GM04504 (cell line): ENCODE measurements around the gene CAPN15.
"Not testable (repeated sequence)": the region's sequence is repeated elsewhere in the genome, so short reads cannot be mapped to it uniquely, and the experiment has no call there.

Source experiments
- DNase-seq: peaks from one replicate; pipeline ENCODE4 v3.0.0-alpha.2; 2012; ENCODE audit warnings: low read depth

The CAPN15 gene

DNA sequence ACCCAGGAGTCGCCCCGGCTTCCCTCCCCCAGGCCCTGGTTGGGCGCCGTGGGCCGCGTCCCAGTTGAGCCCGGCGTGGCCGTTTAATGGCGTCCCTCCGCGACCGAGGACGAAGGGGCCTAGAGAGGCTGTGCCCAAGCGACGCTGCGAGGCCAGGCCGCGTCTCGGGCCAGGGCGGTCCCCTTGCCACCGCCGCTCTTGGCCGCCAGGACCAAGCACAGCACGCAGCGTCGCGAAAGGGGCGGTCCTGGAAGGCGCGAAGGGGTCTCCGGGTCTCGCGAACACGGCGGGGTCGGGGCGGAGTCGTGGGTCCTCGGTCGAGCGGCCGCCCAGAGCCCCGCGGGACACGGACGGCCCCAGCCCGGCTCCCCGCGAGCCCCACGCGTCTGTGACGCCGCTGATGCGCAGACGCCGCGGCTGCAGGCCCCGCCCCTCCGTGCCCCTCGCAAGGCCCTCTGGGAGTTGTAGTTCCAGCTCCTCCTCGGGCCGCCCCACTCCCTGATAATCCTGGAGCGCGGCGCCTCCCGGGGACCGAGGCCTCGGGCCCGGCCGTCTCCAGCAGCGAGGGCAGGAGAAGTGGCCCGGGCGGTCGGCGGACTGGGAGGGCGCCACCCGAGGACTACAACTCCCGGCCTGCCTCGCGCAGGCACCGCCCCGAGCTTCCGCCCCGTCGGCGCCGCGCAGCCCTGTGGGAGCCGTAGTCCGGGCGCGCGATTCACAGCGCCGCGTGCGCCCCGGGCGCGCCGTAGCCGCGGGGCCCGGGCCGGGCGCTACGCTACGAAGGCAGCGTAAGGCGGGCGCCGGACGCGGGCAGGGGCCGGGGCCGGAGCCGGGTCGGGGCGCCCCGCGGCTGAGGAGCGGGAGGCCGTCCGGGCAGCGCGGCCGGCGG, at the start of gene CAPN15:
Gene CAPN15, plus strand, starts transcription at position 698 of the 889 bp plus-strand sequence. CDS start 19,127 bp downstream, outside the sequence.
- peak; percentile 78 for DNase-seq

DNA sequence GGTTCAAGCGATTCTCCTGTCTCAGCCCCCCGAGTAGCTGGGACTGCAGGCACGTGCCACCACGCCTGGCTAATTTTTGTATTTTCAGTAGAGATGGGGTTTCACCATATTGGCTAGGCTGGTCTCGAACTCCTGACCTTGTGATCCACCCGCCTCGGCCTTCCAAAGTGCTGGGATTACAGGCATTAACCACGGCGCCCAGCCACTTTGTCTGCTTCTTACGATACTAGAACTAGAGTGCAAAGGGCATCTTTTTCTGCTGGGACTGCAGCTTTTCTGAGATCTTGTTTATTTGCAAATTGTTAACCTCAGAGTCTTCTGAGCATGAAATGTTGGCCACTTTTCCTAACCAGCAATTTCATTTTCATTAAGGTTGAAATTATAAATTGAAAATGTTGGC, 49.2 kb upstream of the CAPN15 start:
- not testable (repeated sequence) for DNase-seq

DNA sequence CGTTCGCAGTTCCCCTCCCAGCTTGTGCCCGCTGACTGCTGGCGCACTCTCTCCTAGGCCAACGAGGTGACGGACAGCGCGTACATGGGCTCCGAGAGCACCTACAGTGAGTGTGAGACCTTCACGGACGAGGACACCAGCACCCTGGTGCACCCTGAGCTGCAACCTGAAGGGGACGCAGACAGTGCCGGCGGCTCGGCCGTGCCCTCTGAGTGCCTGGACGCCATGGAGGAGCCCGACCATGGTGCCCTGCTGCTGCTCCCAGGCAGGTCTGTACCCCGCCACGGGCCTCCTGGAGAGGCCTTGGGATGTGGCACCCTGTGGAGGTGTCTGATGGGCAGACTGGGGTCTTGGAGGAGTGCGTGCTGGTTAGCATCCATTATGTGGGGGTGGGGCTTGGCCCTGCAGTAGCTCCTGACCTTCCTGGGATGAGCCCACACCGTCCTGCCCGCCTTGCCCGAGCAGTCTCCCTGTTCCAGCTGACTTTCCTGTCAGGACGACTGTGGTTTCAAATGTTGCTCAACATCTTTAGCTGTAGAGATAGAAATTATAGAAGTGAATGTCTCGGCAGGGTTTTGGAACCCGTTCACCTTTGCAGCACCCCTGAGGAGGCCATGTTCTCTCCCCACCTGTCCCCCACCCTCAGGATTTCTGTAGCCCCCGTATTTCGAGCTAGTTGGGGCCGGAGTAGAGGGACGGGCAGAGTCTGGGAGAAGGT, 44.9 kb upstream of the CAPN15 start:
- no peak for DNase-seq

DNA sequence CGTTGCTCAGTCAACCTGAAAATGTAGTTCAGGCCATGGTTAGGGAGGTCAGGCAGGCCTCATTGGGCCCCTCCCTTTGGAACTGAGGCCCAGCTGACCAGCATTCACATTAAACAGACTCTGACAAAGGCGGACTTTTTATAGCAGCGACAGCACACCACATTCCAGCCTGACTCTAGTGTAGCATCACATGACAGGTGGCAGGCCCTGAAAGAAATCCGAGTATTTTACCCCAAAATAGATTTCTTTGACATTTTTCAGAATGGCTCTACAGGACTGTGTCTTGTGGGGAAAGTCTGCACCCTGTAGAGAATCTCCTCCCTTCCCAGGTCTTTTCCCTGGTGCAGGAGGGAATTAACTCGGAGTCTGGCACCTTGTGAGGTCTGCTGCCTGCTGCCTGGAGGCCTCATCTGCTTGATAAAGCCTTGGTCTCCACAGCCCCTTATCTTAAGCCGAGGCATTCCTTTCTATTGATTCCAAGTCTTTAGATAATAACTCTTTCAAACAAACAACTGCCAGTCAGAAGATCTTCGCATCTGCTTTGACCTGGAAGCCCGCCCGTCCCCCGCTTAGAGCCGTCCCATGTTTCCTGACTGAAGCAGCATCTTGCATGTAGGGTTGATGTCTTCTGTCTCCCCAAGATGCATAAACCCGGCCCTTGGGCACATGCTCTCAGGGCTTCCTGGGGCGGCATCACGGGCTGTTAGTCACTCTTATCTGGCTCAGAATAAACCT, 44.0 kb upstream of the CAPN15 start:
- DNase-seq, result no peak

DNA sequence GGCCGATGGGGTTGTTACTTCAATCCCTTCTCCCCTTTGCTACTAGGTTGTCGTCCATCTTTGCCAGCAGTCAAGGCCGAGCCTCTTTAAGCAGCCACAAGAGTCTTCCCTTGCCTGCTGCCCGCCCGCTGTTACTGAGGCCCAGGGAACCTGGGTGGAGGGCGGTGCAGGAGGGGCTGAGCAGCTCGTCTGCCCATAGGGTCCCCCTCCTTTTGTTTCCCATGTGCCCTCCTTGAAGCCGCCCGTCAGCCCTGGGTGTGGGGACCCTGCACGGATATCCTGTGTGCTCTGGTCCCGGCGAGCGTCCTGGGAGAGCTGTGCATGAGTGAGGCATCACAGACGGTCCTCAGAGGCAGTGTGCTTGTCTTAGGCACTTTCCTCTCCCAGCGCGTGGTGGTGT, 37.9 kb upstream of the CAPN15 start:
- DNase-seq, result no peak

DNA sequence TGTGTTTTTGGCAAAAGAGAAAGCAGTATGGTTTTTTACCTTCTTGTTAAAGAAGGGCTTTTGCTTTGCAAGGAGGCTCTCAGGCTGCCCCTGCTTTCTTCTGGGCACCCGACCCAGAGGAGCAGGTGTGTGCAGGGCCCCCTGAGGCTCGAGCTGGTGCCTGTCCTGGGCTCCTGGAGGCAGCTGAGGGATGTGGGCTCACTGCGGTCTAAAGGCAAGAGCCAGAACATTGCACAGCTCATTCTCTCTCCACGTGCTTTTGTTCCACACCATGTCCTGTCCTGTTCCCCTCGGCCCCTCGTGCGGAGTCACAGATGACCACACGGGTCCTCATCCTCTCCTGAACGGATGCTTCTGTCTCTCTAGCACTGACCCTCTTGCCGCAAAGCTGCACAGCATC, 36.7 kb upstream of the CAPN15 start:
- no peak for DNase-seq

DNA sequence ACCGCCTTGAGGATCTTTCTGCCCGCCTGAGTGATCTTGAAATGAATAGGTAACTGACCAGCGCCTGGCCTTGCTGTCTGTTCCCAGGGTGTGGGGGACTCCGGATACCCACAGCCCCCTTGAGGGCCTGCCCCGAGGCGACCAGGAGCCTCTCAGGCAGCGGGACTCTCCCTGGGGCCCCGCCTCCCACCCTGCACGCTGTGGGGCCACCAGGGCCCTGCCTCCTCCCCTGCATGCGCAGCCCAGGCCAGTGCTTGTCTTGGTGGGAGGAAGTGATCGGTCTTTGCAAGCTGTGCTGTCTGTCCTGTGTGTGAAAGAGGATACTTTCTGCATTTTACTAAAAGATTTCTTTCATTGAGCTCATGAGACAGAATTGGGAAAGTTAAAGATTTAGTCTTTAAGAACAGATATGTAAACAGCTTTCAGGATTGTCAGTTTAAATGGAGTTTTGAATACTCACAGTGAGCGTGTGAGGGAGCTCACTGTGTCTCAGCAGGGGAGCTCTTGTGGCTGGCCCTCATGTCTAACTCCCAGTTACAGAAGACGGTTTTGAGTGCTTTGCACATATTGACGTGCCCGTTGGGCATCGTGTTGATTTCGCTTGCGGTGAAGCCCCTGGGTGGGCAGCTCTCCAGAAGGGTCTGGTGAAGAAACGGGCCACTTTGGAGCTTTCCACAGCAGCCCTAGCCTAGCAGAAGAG, 36.1 kb upstream of the CAPN15 start:
- no peak for DNase-seq

DNA sequence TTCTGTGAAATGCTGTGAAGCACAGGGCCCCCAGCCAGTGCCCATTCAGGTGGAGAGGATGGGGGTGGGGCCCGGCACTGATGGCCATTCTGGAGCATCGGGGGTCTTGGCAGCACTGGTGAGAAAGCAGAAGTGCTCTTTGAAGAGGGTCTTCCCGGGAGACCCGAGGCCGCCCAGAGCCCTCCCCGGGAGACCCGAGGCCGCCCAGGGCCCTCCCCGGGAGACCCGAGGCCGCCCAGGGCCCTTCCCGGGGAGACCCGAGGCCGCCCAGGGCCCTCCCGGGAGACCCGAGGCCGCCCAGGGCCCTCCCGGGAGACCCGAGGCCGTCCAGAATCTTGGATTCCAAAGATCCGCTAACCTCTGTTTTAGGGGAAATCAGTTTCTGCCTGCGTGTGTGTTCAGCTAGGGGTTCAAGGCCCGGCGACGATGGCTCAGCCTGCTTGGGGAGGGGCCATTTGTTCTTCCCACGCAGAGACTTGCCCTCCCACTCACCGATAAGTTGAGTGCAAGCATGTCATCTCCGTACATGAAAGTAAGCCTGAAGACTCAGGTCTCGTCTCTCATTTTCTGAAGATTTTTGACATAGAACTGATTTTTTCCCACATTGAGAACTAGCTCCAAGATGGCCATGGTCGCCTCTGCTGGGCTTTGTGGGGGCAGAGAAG, 35.2 kb upstream of the CAPN15 start:
- DNase-seq, result no peak

DNA sequence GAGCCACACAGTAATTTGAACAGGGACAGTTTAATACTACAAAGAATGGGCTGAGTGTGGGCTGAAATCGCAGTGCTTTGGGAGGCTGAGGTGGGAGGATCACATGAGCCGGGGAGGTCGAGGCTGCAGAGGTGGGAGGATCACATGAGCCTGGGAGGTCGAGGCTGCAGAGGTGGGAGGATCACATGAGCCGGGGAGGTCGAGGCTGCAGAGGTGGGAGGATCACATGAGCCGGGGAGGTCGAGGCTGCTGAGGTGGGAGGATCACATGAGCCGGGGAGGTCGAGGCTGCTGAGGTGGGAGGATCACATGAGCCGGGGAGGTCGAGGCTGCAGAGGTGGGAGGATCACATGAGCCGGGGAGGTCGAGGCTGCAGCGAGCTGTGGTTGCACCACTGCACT, 32.8 kb upstream of the CAPN15 start:
- not testable (repeated sequence) for DNase-seq

DNA sequence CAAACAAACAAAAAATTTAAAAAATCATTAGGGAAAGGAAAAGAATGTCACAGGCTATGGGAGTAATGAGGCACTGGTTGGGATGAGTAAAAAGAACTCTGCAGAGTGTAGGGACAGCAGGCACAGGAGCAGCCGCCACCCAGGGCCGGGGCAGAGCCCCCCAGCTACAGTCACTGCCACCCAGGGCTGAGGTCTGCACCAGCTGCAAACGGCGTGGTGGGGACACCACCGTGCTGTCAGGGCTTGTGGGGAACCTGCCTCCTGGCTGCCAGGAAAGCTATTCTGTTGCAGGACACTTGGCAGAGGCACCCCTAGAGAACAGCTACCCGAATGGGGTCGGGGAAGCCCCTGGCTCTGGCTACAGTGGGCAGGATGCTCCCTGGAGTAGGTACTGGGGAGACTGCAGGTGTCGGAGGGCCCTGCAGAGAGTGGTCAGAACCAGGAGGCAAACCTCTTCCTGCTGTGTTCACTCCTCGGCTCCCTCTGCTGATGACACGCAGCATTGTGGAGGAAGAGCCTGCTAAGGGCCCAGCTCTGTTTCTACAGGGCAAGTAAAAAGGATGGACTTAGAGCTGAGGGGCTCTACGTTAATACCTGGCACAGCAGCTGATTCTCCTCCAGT, 32.3 kb upstream of the CAPN15 start:
- no peak for DNase-seq

DNA sequence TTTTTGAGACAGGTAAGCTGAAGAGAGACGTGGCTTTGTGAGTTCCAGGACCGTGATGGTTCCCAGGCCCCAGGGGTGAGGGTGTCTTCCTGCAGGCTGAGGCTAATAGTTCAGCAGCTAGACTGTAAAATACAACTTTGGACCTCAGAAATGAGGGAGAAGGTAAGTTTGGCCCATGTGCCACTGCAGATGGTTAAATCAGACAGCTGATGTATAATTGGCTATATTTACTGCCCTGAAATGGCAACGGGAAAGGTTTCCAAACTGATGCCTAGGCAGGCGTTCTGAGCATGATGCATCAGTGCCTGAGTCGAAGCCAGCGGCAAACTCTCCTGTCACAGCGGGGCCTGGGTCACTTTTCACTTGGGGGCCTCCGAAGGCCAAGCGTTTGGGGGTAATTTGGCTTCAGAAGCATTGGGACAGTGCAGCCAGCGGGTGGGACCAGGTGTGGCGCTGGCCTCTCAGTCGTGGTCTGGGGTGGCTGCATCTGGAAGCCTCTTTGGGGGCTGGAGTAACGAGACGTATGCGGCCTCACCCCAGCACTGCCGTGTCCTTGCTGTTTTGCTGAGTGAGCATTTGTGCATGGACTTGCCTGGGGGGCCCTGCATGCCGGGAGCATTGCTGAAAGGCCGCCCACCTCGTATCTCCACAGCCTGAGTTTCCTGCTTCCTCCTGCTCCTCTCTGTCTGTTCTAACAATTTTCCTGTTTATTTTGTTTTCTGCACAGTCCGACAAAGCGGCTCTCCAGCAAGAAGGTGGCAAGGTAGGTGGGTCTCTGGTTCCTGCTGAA, 31.2 kb upstream of the CAPN15 start:
- DNase-seq, result no peak

DNA sequence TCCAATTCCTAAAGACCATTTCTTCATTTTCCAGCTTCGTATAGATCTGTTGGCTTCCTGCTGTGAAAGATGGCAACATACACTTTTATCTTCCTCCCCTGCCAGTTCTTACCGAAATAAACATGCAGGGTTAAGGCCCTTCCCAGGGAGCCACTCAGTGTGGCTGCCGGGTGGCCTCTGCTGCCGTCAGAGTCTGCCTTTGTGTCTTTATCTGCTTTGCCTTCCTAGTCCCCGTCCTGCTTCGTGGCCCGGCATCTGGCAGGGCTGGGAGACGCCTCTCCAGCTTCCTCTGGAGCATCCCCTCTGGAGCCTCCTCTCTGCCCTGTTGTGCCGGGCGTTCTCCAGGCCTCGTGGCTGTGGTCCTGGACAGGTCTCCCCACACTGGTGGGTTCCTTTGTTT, 30.3 kb upstream of the CAPN15 start:
- no peak for DNase-seq

DNA sequence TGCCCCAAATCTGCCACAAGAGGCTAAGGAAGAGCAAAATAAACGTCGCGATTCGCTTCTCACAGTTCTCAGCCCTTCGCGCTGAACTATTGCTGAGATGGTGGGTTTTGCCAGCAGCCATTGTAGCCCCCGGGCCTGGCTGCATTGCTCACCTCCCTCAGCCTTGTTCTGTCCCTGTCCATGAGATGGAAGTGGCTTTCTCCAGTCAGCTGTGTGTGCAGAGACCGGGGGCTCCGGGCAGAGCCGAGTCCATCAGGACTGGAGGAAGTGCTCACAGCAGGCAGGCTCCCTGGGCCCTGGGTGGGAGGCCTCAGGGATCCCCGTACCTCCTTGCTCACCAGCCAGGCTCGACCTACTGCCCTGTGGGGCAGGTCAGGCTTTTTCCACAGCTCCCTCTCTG, 27.6 kb upstream of the CAPN15 start:
- DNase-seq, result no peak

DNA sequence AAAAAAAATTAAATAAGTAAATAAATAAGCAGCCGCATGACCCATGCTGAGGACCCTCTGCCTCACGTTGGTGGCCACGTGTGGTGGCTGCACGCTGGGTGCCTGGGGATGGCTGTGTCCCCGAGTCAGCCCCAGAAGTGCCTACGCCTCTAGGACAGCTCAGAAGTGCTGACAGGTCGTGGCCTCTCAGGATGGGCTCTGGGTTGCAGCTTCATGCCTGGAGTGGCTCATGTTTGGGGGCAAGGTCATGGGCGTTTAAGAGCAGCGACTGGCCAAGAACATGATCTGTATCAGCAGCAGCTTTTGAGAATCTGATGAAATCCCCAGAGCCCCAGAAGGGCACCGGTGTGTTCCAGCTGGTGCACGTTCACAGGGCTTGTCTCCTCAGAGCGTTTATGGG, 26.8 kb upstream of the CAPN15 start:
- no peak for DNase-seq

DNA sequence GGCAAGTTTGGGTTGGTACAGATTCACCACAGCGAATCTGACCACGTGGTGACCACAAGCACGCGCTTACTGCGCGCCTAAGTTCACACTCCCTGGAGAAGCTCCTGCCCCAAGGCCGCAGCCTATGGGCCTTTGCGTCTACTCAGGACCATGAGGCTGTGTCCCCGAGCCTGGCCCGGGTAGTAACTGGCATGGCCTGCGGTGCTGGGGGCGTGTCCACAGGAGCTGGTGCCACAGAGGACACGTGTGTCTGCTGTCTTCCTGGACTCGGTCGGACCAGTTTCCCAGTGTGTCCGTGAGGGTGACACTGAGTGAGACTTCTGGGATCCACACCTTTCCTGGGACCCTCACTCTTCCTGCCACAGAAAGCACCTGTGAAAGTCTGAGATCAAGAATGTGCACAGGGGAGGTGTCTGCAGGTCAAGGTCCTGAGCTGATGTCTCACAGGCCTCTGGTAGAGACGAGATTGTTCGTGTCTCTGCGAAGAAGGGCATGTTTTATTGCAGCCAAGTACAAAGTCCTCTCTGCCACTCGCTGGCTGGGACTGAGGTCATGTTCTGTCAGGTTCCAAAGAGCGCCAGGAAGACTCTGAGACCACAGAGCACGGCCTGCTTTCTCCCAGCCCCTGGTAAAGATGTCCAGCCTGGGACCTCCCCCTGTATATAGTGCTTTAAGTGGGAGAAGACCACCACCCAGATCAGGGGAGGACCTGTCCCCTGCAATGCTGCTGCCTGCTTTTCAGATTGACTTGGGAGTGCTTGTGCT, 25.2 kb upstream of the CAPN15 start:
- DNase-seq, result no peak

DNA sequence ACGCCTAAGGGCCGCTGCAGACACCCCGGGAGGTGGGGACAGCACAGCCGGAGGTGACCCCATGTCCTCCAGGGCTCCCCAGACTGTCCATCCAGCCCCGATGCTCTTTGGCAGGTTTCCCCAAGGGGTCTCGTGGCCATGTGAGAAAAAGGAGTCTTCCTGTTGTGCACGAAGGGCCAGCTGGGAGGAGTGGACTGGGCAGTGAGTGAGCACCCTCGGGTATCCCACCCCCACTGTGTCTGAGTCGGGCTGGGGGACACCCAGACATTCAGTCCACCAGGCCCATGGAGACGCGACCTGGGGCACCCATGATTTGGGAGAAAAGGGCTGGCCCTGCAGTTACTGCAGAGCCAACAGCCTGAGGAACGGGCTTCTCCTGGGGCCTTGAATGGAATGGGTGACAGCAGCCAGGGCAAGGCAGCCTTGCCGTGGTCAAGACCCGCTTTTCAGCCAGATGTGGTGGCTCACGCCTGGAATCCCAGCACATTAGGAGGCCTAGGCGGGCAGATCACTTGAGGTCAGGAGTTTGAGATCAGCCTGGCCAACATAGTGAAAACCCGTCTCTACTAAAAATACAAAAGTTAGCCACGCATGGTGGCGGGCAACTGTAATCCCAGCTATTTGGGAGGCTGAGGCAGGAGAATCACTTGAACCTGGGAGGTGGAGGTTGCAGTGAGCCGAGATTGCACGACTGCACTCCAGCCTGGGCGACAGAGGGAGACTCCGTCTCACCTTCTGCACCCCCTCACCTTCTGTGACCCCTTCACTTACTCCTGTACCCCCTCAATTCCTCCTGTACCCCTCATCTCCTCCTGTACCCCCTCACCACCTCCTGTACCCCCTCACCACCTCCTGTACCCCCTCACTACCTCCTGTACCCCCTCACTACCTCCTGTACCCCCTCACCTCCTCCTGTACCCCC, 24.1 kb upstream of the CAPN15 start:
- no peak for DNase-seq

DNA sequence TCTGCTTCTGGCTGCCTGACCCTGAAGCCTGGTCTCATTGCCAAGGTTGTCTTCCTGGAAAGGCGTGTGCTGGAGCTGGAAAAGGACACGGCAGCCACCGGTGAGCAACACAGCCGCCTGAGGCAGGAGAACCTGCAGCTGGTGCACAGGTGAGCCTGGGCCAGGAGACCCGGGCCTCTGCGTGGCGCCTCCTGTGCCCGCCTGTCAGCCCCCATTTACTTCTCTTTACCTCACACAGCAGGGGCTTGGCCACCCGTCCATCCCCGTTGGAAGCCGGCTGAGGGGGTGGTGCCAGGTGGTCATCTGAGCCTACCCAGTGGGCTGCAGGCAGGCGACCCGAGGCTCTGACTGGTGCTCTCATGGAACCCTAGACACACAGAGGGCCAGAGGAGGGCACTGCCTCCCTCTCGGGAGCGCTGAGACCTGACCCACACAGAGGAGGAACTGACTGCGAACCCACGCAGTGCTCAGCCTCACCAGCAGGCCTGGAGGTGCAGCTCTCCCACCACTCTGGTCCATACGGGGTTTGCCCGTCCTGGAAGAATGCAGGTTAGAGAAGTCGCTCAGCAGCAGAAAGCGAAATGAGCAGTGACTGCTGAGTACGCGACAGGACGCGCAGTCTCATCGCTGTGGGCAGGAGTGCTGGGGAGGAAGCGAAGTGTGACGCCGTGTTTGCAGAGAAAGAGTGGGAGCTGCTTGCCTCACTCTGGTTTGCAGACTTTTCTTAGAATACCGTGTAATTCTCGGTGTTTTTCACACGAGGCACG, 21.9 kb upstream of the CAPN15 start:
- DNase-seq, result no peak

DNA sequence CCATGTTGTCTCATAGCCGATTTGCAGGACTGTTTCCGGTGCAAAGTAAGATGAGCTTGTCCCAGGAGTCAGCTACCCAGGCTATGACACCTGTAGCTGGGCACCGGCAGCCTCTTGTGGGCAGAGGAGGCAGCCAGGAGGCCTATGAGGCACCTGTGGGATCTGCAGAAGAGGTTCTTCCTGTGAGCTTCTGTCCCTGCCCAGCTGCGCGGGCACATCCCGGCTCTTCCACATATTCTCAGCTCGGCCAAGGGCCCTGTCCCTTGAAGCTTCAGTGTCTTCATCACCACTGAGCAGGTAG, 21.3 kb upstream of the CAPN15 start:
- no peak for DNase-seq
